ENCODE results near the gene YTHDC2.

YTHDC2 gene

GRCh38 chr5:113606298-113607134, 93.0 kb downstream of the YTHDC2 start:
- TF ChIP-seq, protein P1, sequence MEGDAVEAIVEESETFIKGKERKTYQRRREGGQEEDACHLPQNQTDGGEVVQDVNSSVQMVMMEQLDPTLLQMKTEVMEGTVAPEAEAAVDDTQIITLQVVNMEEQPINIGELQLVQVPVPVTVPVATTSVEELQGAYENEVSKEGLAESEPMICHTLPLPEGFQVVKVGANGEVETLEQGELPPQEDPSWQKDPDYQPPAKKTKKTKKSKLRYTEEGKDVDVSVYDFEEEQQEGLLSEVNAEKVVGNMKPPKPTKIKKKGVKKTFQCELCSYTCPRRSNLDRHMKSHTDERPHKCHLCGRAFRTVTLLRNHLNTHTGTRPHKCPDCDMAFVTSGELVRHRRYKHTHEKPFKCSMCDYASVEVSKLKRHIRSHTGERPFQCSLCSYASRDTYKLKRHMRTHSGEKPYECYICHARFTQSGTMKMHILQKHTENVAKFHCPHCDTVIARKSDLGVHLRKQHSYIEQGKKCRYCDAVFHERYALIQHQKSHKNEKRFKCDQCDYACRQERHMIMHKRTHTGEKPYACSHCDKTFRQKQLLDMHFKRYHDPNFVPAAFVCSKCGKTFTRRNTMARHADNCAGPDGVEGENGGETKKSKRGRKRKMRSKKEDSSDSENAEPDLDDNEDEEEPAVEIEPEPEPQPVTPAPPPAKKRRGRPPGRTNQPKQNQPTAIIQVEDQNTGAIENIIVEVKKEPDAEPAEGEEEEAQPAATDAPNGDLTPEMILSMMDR (IDR thresholded peaks at IDR 0.05; ENCODE audit: unreplicated experiment in 3 of 3) = peak; percentile 47 to 56 (median 51)
- no peak overlapping the region for H3K27ac Mint-ChIP-seq
- peak overlapping the region in 2 of 3 experiments; percentile 1 to 12 for H3K4me3 Mint-ChIP-seq
- H3K4me1 Mint-ChIP-seq = no peaks in the 10 kb centered on the region
- H3K27me3 Mint-ChIP-seq (ENCODE audit: low read depth) = no peaks in the 10 kb centered on the region
- peaks cover 17% of the 10 kb centered on the region for H3K9me3 Mint-ChIP-seq
- H3K36me3 Mint-ChIP-seq (ENCODE audit: low read depth) = no peaks in the 10 kb centered on the region

DNA sequence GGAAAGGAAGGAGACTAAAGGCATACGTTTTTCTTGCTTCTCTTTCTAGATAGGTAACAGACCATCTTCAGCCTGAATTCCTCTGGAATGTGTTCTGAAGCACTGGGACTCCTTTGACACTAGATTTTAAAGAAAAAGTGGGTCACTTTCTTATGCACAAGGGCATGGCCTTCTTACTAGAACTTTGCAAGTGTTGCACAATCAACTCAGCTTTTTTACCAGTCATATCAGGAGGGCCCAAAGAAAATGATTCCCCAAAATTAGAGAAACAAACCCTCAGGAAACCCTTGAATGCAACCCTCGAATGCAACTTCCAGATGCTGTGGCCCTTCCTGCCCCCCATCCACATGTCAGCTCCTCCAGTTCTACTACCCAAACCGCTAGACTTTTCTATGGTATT, 93.9 kb downstream of the YTHDC2 start:
- Mint-ChIP-seq H3K27me3 (ENCODE audit: low read depth) (no peaks in the 10 kb centered on the region), H3K4me3 (no peak overlapping the region), H3K27ac (no peak overlapping the region), H3K36me3 (ENCODE audit: low read depth) (no peaks in the 10 kb centered on the region), H3K4me1 (no peaks in the 10 kb centered on the region), H3K9me3 (peaks cover 17% of the 10 kb centered on the region)
- TF ChIP-seq, protein P1 (IDR thresholded peaks at IDR 0.05; ENCODE audit: unreplicated experiment in 3 of 3) = no peak

DNA sequence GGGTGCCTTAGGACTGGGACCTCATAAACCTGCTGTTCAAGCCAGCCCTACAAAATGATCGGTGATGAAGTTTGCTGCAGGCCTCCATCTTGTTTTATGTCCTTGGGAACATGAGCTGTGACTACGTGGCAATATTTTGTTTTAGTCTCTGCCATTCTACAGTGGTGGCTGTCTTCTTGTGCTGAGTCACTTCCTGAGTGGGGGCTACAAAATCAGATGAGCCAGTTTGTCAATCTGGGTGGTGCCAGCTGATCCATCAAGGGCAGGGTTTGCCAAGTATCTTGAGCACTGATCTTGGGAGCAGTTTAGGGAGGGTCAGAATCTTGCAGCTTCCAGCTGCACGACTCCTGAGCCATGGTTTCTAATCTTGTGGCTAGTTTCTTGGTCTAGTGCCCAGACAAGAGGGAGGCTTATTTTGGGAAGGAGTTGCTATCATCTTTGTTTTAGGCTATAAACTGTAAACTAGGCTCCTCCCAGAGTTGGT, 94.7 kb downstream of the YTHDC2 start:
- Mint-ChIP-seq H3K27ac (no peak overlapping the region), H3K4me1 (no peaks in the 10 kb centered on the region), H3K36me3 (ENCODE audit: low read depth) (no peaks in the 10 kb centered on the region), H3K9me3 (peaks cover 17% of the 10 kb centered on the region), H3K27me3 (ENCODE audit: low read depth) (no peaks in the 10 kb centered on the region), H3K4me3 (no peak overlapping the region)
- TF ChIP-seq, protein P1 (IDR thresholded peaks at IDR 0.05; ENCODE audit: unreplicated experiment in 3 of 3) = no peak

- no peak overlapping the region for H3K27ac Mint-ChIP-seq
- peaks cover 14% of the 10 kb centered on the region for H3K9me3 Mint-ChIP-seq
- H3K4me1 Mint-ChIP-seq = no peaks in the 10 kb centered on the region
- no peak overlapping the region for H3K4me3 Mint-ChIP-seq
- TF ChIP-seq, protein P1 (IDR thresholded peaks at IDR 0.05; ENCODE audit: unreplicated experiment in 3 of 3) = peak; percentile 53 to 65 (median 63)
- no peaks in the 10 kb centered on the region for H3K27me3 Mint-ChIP-seq (ENCODE audit: low read depth)
- H3K36me3 Mint-ChIP-seq (ENCODE audit: low read depth) = no peaks in the 10 kb centered on the region
Measured at GRCh38 chr5:113612060-113612496, 98.6 kb downstream of the YTHDC2 start.

DNA sequence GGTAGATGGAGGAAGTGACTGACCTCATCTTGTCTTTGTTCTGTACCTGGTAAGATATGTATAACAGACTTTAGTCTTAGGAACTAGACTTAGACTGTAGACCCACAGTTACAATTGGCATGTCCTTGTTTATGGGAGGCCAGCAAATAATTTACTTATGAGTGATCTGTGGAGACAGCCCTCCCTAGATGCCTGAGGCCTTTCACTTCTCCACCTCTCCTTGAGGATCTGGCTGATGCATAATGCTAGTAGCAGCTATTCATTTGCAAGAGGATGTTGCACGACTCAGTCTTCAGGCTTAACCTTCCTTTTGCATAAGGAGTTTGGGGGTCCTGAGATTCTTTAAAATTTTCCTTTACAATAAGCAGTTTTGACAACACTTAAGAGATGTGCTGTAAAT, 100.7 kb downstream of the YTHDC2 start:
- Mint-ChIP-seq H3K9me3 (peaks cover 10% of the 10 kb centered on the region), H3K27ac (no peak overlapping the region), H3K4me3 (no peak overlapping the region), H3K36me3 (ENCODE audit: low read depth) (no peaks in the 10 kb centered on the region), H3K27me3 (ENCODE audit: low read depth) (no peaks in the 10 kb centered on the region), H3K4me1 (no peaks in the 10 kb centered on the region)
- TF ChIP-seq, protein P1 (IDR thresholded peaks at IDR 0.05; ENCODE audit: unreplicated experiment in 3 of 3) = no peak

DNA sequence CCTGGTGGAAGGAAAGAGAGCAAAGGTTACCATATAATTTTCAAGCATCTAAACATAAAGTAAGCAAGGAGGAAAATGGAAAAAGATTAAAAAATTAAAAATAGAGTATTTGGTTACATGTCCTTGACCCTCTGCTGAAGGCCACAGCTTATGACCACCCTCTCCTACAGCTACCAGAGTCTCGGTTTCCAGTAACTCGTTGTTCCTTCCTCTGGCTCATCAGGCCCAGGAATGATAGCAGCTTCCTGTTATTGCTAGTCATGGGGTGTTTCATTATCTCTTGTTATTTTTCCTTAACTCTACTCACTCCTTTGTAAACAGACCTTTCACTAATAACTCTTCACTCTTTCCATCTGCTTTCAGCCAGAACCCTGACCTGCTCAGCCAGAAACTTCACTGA, 102.2 kb downstream of the YTHDC2 start:
- Mint-ChIP-seq H3K27ac (no peak overlapping the region), H3K9me3 (peaks cover 5% of the 10 kb centered on the region), H3K27me3 (ENCODE audit: low read depth) (no peaks in the 10 kb centered on the region), H3K4me1 (no peaks in the 10 kb centered on the region), H3K4me3 (no peak overlapping the region), H3K36me3 (ENCODE audit: low read depth) (no peaks in the 10 kb centered on the region)
- TF ChIP-seq, protein P1 (IDR thresholded peaks at IDR 0.05; ENCODE audit: unreplicated experiment in 3 of 3) = no peak

Measured in nephron (organoid).